H1 (cell line): ENCODE data around the gene HIP1. TPM values are rescaled to one million over a fixed set of nuclear protein-coding genes. Genes with fewer than 3 reads are reported as not detected.

ENCODE experiments used
- CTCF ChIA-PET: fragments of 300-600 bp; sonication (Branson Sonifier 250); formaldehyde crosslinking; loops from one replicate; lab custom pipeline; 2021; ENCODE audit not compliant: partially characterized antibody; lab: Charles Lee
- POLR2A ChIA-PET: fragments of 300-600 bp; sonication (Branson Sonifier 250); formaldehyde crosslinking; loops from one replicate; lab custom pipeline; 2021; ENCODE audit warnings: inconsistent platforms; ENCODE audit not compliant: partially characterized antibody; lab: Charles Lee
- DNase-seq, 2 experiments: peaks; one replicate each; pipeline versions ENCODE4 v3.0.0 to v3.0.0-alpha.2; 2010 to 2022; ENCODE audit warnings: low spot score in 2 of 2, low read depth in 1 of 2, mixed read lengths in 1 of 2
- FAIRE-seq: peaks from 2 replicates; lab custom pipeline; 2011; peaks lifted over from hg19 to GRCh38; lab: Jason Lieb, UNC
- H2AFZ ChIP-seq: 2 replicates; pipeline ENCODE4 v1.8.1; 2012; ENCODE audit warnings: low read length, inconsistent platforms
- H2AK5ac ChIP-seq: 2 replicates; pipeline ENCODE4 v1.6.1; 2013; ENCODE audit warnings: low read depth, low read length
- H2BK120ac ChIP-seq: replicated peaks from 2 replicates; pipeline ENCODE3; 2013; ENCODE audit warnings: low read depth, low read length, inconsistent platforms
- H2BK12ac ChIP-seq: 2 replicates; pipeline ENCODE4 v1.6.1; 2013; ENCODE audit warnings: low read depth, low read length
- H2BK15ac ChIP-seq: 2 replicates; pipeline ENCODE4 v1.6.1; 2013; ENCODE audit warnings: low read length
- H2BK20ac ChIP-seq: 2 replicates; pipeline ENCODE4 v1.6.1; 2013; ENCODE audit warnings: low read length
- H2BK5ac ChIP-seq: 2 replicates; pipeline ENCODE4 v1.6.1; 2013; ENCODE audit warnings: low read depth, low read length
- H3K14ac ChIP-seq: 2 replicates; pipeline ENCODE4 v1.6.1; 2013; ENCODE audit warnings: inconsistent platforms; ENCODE audit not compliant: insufficient read length
- H3K18ac ChIP-seq: 2 replicates; pipeline ENCODE4 v1.6.1; 2013; ENCODE audit warnings: low read length; ENCODE audit errors: extremely low read depth
- H3K23ac ChIP-seq: 2 replicates; pipeline ENCODE4 v1.6.1; 2013; ENCODE audit warnings: inconsistent platforms; ENCODE audit not compliant: insufficient read length
- H3K23me2 ChIP-seq: 2 replicates; pipeline ENCODE4 v1.6.1; 2013; ENCODE audit warnings: low read depth, low read length
- H3K27ac ChIP-seq: 2 replicates; pipeline ENCODE4 v1.6.1; 2011; ENCODE audit warnings: low read depth, low read length, inconsistent platforms
- H3K27me3 ChIP-seq, 4 experiments: replicated peaks in 1 of 4; 1 replicate in 1 of 4; 2 replicates in 3 of 4; pipeline versions ENCODE4 v1.6.1 to v1.8.1; 2011 to 2013; ENCODE audit warnings: low read length in 3 of 4, mild to moderate bottlenecking in 3 of 4, inconsistent platforms in 2 of 4, mixed read lengths in 2 of 4, moderate library complexity in 1 of 4; ENCODE audit not compliant: control insufficient read depth in 3 of 4, insufficient read depth in 3 of 4; ENCODE audit errors: extremely low read depth in 1 of 4
- H3K36me3 ChIP-seq, 4 experiments: 2 replicates each; pipeline versions ENCODE4 v1.6.1 to v1.8.1; 2011 to 2013; ENCODE audit warnings: mild to moderate bottlenecking in 4 of 4, low read length in 3 of 4, moderate library complexity in 2 of 4, control low read depth in 1 of 4, inconsistent platforms in 1 of 4; ENCODE audit not compliant: insufficient read depth in 4 of 4, control insufficient read depth in 2 of 4
- H3K4ac ChIP-seq: replicated peaks from 2 replicates; pipeline ENCODE3; 2013; ENCODE audit warnings: low read length, low read depth, mixed read lengths, inconsistent platforms; ENCODE audit not compliant: insufficient read length
- H3K4me1 ChIP-seq, 4 experiments: replicated peaks in 1 of 4; 1 replicate in 1 of 4; 2 replicates in 3 of 4; pipeline versions ENCODE4 v1.6.1 to v1.8.1; 2011 to 2013; ENCODE audit warnings: low read length in 3 of 4, inconsistent platforms in 2 of 4, mixed read lengths in 1 of 4; ENCODE audit not compliant: insufficient read depth in 4 of 4, control insufficient read depth in 3 of 4
- H3K4me2 ChIP-seq, 2 experiments: 2 replicates each; pipeline versions ENCODE4 v1.6.1 to v1.8.1; 2011 to 2013; ENCODE audit warnings: low read depth in 2 of 2, low read length in 2 of 2, control low read depth in 1 of 2, inconsistent platforms in 1 of 2, mild to moderate bottlenecking in 1 of 2; ENCODE audit not compliant: insufficient read depth in 1 of 2
- H3K4me3 ChIP-seq, 4 experiments: fragments of 200-600, 300-600 bp in 1 of 4; sonication (generic), shearing (Covaris generic), sonication (Bioruptor Twin) in 1 of 4; 2 replicates each; pipeline versions ENCODE4 v1.5.1 to v1.8.1; 2011 to 2016; ENCODE audit warnings: low read length in 4 of 4, low read depth in 3 of 4, control low read depth in 2 of 4, inconsistent platforms in 2 of 4, mild to moderate bottlenecking in 2 of 4, mixed read lengths in 1 of 4, moderate library complexity in 1 of 4; ENCODE audit not compliant: insufficient read depth in 2 of 4; ENCODE audit errors: extremely low read depth in 1 of 4
- H3K56ac ChIP-seq: replicated peaks from 2 replicates; pipeline ENCODE3; 2013; ENCODE audit warnings: low read depth, mild to moderate bottlenecking, mixed read lengths, low read length, inconsistent platforms; ENCODE audit not compliant: insufficient read length
- H3K79me1 ChIP-seq: 2 replicates; pipeline ENCODE4 v1.6.1; 2013; ENCODE audit warnings: low read depth, low read length, control low read depth
- H3K79me2 ChIP-seq, 2 experiments: 2 replicates each; pipeline versions ENCODE4 v1.6.1 to v1.8.1; 2012 to 2013; ENCODE audit warnings: low read length in 2 of 2, mild to moderate bottlenecking in 2 of 2, inconsistent platforms in 1 of 2; ENCODE audit not compliant: insufficient read depth in 2 of 2, control insufficient read depth in 1 of 2
- H3K9ac ChIP-seq, 4 experiments: replicated peaks in 1 of 4; 1 replicate in 1 of 4; 2 replicates in 3 of 4; pipeline versions ENCODE4 v1.6.1 to v1.8.1; 2011 to 2013; ENCODE audit warnings: low read depth in 3 of 4, low read length in 3 of 4, control low read depth in 2 of 4, mild to moderate bottlenecking in 2 of 4, moderate library complexity in 2 of 4, inconsistent platforms in 1 of 4; ENCODE audit errors: extremely low read depth in 1 of 4
- H3K9me3 ChIP-seq, 2 experiments: 2 replicates each; pipeline versions ENCODE4 v1.6.1 to v1.8.1; 2012 to 2013; ENCODE audit warnings: mild to moderate bottlenecking in 2 of 2, moderate library complexity in 2 of 2, control low read depth in 1 of 2, inconsistent platforms in 1 of 2, low read depth in 1 of 2, low read length in 1 of 2, mixed read lengths in 1 of 2; ENCODE audit not compliant: insufficient read depth in 2 of 2
- H4K20me1 ChIP-seq, 2 experiments: replicated peaks in 1 of 2; 2 replicates each; pipeline versions ENCODE3 to v1.8.1; 2011 to 2013; ENCODE audit warnings: inconsistent platforms in 2 of 2, low read length in 2 of 2, mild to moderate bottlenecking in 1 of 2; ENCODE audit not compliant: insufficient read depth in 2 of 2, control insufficient read depth in 1 of 2
- H4K5ac ChIP-seq: 2 replicates; pipeline ENCODE4 v1.6.1; 2013; ENCODE audit warnings: low read length, low read depth, mixed read lengths, inconsistent platforms; ENCODE audit not compliant: insufficient read length
- H4K8ac ChIP-seq: 2 replicates; pipeline ENCODE4 v1.8.0; 2013; ENCODE audit warnings: mild to moderate bottlenecking, moderate library complexity, low read length, inconsistent platforms; ENCODE audit not compliant: insufficient read depth; ENCODE audit errors: extremely low read depth
- H4K91ac ChIP-seq: replicated peaks from 2 replicates; pipeline ENCODE3; 2013; ENCODE audit warnings: low read length, mixed read lengths, inconsistent platforms; ENCODE audit not compliant: insufficient read length
- ASH2L ChIP-seq: fragments of 200-600, 300-600 bp; sonication (generic); IDR thresholded peaks from one replicate; pipeline ENCODE4 v1.7.1; 2017; ENCODE audit warnings: low read length
- EGR1 ChIP-seq: IDR thresholded peaks from 2 replicates; pipeline ENCODE4 v1.6.1; 2011; ENCODE audit warnings: low read depth, low read length, borderline replicate concordance
- FOSL1 ChIP-seq: IDR thresholded peaks from 2 replicates; pipeline ENCODE4 v1.6.1; 2011; ENCODE audit warnings: mild to moderate bottlenecking, low read depth, low read length, moderate library complexity; ENCODE audit not compliant: insufficient read depth
- KDM5A ChIP-seq: fragments of 200-600 bp; IDR thresholded peaks from 2 replicates; pipeline ENCODE4 v1.7.1; 2012; ENCODE audit warnings: mild to moderate bottlenecking, low read length, inconsistent platforms, mixed read lengths
- NANOG ChIP-seq: IDR thresholded peaks from 2 replicates; pipeline ENCODE4 v1.6.1; 2011; ENCODE audit warnings: low read length, low read depth, mild to moderate bottlenecking, inconsistent platforms; ENCODE audit not compliant: insufficient read depth, poor library complexity, severe bottlenecking
- POLR2AphosphoS5 ChIP-seq: IDR thresholded peaks from 2 replicates; pipeline ENCODE4 v1.6.1; 2011; ENCODE audit warnings: low read depth, low read length
- RFX5 ChIP-seq: IDR thresholded peaks from 2 replicates; pipeline ENCODE4 v1.6.1; 2011; ENCODE audit warnings: low read depth, low read length, improper control_type of control experiment, borderline replicate concordance
- RNF2 ChIP-seq: fragments of 200-900, 300-1000 bp; sonication (generic); IDR thresholded peaks from 2 replicates; pipeline ENCODE4 v1.7.1; 2016; ENCODE audit warnings: borderline replicate concordance, low read depth, mild to moderate bottlenecking, antibody characterized with exemption, low read length; ENCODE audit not compliant: poor library complexity, severe bottlenecking; ENCODE audit errors: missing control alignments
- SP2 ChIP-seq: IDR thresholded peaks from 2 replicates; pipeline ENCODE4 v1.6.1; 2012; ENCODE audit warnings: mild to moderate bottlenecking, low read length, inconsistent platforms
- ZNF274 ChIP-seq: IDR thresholded peaks from 2 replicates; pipeline ENCODE4 v1.7.0; 2012; ENCODE audit warnings: low read length, borderline replicate concordance; ENCODE audit errors: extremely low read depth
- WGBS, 2 experiments: shearing (Covaris generic) in 1 of 2; methylation state at CpG; one replicate each; pipeline versions ENCODE4 v1.1.6 to v1.1.7; 2013 to 2015; ENCODE audit warnings: low lambda C conversion rate in 2 of 2, mixed read lengths in 2 of 2, inconsistent platforms in 1 of 2, low coverage in 1 of 2, missing lambda C conversion rate in 1 of 2; ENCODE audit not compliant: insufficient replicate concordance in 2 of 2, insufficient coverage in 1 of 2, insufficient read length in 1 of 2; ENCODE audit errors: extremely low coverage in 1 of 2, missing lambda C conversion rate in 1 of 2; 5-methylcytosine and 5-hydroxymethylcytosine counted together
- polyA plus RNA-seq, 7 experiments: library from polyadenylated mRNA; depleted of rRNA in 3 of 7; stranded (reverse) in 5 of 7; unstranded in 2 of 7; fragments of >200 nt in 5 of 7; fragments of 200-250 nt in 2 of 7; gene quantifications; 1 replicate in 5 of 7; 2 replicates in 1 of 7; 4 replicates in 1 of 7; pipeline versions ENCODE4 v1.2.1 to v1.2.3, GENCODE V29; 2011 to 2013; ENCODE audit warnings: missing spikeins in 2 of 7, mixed read lengths in 2 of 7
- total RNA-seq: library from RNA; stranded (reverse); fragmentation: NEBNext Ultra II Directional; extraction: Animal tissue kit (Norgen Biotek cat#: 25700); gene quantifications from 2 replicates; pipeline ENCODE4 v1.2.1, GENCODE V29; 2021
- TF ChIP-seq, protein P1 (sequence below): IDR thresholded peaks from 2 replicates; pipeline ENCODE4 v1.6.1; 2012; ENCODE audit warnings: low read length, inconsistent platforms

Gene HIP1
- total and polyA plus RNA-seq, 2 of the 8 experiments (the other 6 are each of a cell fraction or from before 2014, with no cell fraction given), result 51.8 to 108 TPM

DNA sequence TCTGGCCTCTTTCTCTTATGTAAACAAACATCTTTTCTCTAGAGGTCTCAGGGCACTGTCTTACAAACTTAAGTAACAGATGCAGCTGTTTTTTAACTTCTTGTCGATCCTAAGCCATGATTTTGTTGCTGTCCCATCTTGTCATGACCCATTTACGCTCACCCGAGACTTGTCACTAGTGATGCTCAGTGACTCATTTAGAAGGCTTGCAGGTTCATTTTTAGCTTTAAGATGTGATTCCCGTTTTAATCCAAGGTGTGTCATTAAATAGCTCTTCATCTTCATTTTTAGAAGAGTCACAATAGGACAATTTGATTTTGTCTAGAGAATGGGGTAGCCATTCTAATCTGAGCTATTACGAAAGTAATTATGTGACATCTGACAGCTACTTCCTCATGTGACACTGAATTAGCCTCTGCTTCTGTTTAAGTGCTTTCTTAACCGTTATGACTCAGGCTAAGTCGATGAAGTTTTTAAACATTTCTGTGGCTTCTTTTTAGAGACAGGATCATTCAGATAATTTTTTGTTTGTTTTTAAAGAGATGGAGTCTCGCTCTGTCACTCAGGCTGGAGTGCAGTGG lies 203.9 kb downstream of the HIP1 start:
- Histone ChIP-seq H4K8ac (no peak overlapping the region), H3K4me2 (no peak overlapping the region), H2BK5ac (no peak overlapping the region), H2BK15ac (no peak overlapping the region), H3K18ac (no peak overlapping the region), H3K4me3 (no peak overlapping the region), H3K23ac (no peak overlapping the region), H4K20me1 (no peaks in the 10 kb centered on the region), H4K91ac (no peak overlapping the region), H2BK20ac (no peak overlapping the region), H2AFZ (no peak overlapping the region), H3K9ac (no peak overlapping the region), H3K23me2 (no peaks in the 10 kb centered on the region), H2BK120ac (no peak overlapping the region), H2BK12ac (no peak overlapping the region), H3K27me3 (no peaks in the 10 kb centered on the region), H3K27ac (no peak overlapping the region), H3K9me3 (no peaks in the 10 kb centered on the region), H2AK5ac (no peak overlapping the region), H3K4me1 (no peaks in the 10 kb centered on the region; a peak in 1 of 7 replicates), H3K36me3 (peaks cover 23 to 42% (median 39%) of the 10 kb centered on the region in 4 experiments), H4K5ac (no peak overlapping the region), H3K4ac (no peak overlapping the region), H3K14ac (no peak overlapping the region), H3K56ac (no peak overlapping the region), H3K79me2 (no peaks in the 10 kb centered on the region), H3K79me1 (no peaks in the 10 kb centered on the region)
- WGBS, 2 experiments, result 93% methylated on average over 8 of the region's 8 CpGs; no CpG with 5 or more reads in 1 of the 2 experiments
- no peak for FAIRE-seq
- CTCF ChIA-PET, result interaction anchor here (0.9 to 1.4 kb wide), 2 partner anchors 12 to 64 kb away, joined by 3 to 4 read pairs; no protein-coding TSS in a partner anchor
- POLR2A ChIA-PET, result interaction anchor here (0.6 to 0.9 kb wide), 3 partner anchors 24 to 186 kb away, joined by 3 read pairs; no protein-coding TSS in a partner anchor
- DNase-seq, result no peak
- TF ChIP-seq, protein P1, sequence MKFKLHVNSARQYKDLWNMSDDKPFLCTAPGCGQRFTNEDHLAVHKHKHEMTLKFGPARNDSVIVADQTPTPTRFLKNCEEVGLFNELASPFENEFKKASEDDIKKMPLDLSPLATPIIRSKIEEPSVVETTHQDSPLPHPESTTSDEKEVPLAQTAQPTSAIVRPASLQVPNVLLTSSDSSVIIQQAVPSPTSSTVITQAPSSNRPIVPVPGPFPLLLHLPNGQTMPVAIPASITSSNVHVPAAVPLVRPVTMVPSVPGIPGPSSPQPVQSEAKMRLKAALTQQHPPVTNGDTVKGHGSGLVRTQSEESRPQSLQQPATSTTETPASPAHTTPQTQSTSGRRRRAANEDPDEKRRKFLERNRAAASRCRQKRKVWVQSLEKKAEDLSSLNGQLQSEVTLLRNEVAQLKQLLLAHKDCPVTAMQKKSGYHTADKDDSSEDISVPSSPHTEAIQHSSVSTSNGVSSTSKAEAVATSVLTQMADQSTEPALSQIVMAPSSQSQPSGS, result no peak
- TF ChIP-seq KDM5A (no peak), POLR2AphosphoS5 (no peak), NANOG (no peak), FOSL1 (no peak), SP2 (no peak), RFX5 (no peak), ZNF274 (no peak), EGR1 (no peak), RNF2 (no peak), ASH2L (no peak)
